Uterus (tissue), 2 donors: ENCODE measurements around the gene AMT.

Experiments
- POLR2A ChIP-seq, 2 donors: fragments of 450-650 bp; IDR thresholded peaks; one replicate each; pipeline ENCODE4 v1.6.1; 2016; ENCODE audit warnings: antibody characterized with exemption in 2 of 2, mild to moderate bottlenecking in 1 of 2, moderate library complexity in 1 of 2
- TF ChIP-seq, protein P1 (sequence below), 4 experiments: fragments of 200-600 bp in 2 of 4; fragments of 450-650 bp in 2 of 4; sonication (generic) in 2 of 4; IDR thresholded peaks; one replicate each; pipeline ENCODE4 v1.5.1; 2016 to 2019; ENCODE audit warnings: antibody characterized with exemption in 4 of 4, mild to moderate bottlenecking in 2 of 4, moderate library complexity in 1 of 4

DNA sequence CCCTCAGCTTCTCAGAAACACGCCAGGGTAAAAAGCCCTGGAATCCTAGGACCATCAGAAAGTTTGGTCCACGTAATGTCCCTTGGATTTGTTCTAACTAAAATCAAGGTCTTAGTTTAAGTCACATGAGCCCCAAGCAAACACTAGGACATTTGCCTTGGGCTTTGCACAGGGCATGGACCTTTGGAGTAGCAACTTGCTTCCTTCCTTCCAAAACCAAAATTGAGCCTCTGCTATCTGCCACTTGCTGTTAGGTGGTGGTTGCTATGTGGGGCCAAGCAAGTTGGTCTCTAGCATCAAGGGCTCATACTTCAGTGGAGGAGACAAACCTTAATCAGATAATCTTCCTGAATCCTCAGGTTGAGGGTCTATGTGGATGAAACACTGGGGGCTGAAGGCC is 43.8 kb upstream of the AMT start:
- TF ChIP-seq, protein P1, sequence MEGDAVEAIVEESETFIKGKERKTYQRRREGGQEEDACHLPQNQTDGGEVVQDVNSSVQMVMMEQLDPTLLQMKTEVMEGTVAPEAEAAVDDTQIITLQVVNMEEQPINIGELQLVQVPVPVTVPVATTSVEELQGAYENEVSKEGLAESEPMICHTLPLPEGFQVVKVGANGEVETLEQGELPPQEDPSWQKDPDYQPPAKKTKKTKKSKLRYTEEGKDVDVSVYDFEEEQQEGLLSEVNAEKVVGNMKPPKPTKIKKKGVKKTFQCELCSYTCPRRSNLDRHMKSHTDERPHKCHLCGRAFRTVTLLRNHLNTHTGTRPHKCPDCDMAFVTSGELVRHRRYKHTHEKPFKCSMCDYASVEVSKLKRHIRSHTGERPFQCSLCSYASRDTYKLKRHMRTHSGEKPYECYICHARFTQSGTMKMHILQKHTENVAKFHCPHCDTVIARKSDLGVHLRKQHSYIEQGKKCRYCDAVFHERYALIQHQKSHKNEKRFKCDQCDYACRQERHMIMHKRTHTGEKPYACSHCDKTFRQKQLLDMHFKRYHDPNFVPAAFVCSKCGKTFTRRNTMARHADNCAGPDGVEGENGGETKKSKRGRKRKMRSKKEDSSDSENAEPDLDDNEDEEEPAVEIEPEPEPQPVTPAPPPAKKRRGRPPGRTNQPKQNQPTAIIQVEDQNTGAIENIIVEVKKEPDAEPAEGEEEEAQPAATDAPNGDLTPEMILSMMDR (IDR thresholded peaks at IDR 0.05), result no peak
- no peak for TF ChIP-seq POLR2A (IDR thresholded peaks at IDR 0.05)
